Measurements from ENCODE around the gene CSGALNACT2.
A peak's percentile ranks its signal among the peaks of the same experiment; 100 is the strongest.

Gene CSGALNACT2

DNA sequence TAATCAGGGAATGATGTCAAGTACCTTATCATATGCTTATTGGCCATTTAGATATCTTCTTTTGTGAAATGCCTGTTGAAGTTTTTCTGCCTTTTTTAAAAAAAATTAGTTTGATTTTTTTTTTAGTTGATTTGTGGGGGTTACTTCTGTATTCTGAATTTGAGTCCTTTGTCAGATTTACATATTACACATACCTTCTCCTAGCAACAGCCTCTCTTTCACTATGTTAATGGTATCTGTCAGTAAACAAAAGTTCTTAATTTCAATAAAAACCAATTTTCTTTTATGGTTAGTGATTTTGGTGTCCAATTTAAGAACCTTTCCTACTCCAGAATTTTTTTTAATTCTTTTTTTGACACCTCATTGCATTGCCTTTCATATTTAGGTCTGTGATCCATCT lies 52.0 kb downstream of the CSGALNACT2 start:
- TF ChIP-seq CTCF (IDR thresholded peaks at IDR 0.05; ENCODE audit: low read depth, low read length, missing control alignments) = no peak
- peaks cover 8% of the 10 kb centered on the region for H3K36me3 ChIP-seq (replicated peaks)
- no peak overlapping the region for H3K4me3 ChIP-seq (ENCODE audit: low read depth, low read length)
- H3K27me3 ChIP-seq (replicated peaks) = no peaks in the 10 kb centered on the region
- no peak for DNase-seq
- in situ Hi-C loops (cut with HindIII; ENCODE audit: low pct_ligation_motif_present, low sequenced_read_pairs) = no loop called here
- no peak overlapping the region for H3K27ac ChIP-seq

DNA sequence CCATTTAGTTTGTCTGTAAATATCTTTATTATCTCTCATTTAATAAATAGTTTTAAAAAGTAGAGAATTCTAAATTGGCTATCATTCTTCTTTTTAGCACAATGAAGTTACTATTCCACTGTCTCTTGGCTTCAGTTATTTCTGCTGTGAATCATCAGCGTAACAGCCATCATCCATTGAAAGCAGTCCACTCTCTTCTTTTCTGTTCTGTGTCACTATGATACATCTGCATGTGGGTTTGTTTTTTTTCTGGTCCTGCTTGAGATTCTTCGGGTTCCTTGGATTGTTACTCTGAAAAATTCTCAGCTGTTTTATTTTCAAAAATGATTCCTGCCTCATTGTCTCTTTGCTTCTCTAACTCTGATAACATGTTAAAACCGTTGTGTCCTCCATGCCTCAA lies 52.5 kb downstream of the CSGALNACT2 start:
- in situ Hi-C loops (cut with HindIII; ENCODE audit: low pct_ligation_motif_present, low sequenced_read_pairs) = no loop called here
- Histone ChIP-seq H3K4me3 (ENCODE audit: low read depth, low read length) (no peak overlapping the region), H3K27me3 (replicated peaks) (no peaks in the 10 kb centered on the region), H3K27ac (no peak overlapping the region), H3K36me3 (replicated peaks) (peaks cover 8% of the 10 kb centered on the region)
- peak; percentile 32 for DNase-seq
- TF ChIP-seq CTCF (IDR thresholded peaks at IDR 0.05; ENCODE audit: low read depth, low read length, missing control alignments) = no peak

DNA sequence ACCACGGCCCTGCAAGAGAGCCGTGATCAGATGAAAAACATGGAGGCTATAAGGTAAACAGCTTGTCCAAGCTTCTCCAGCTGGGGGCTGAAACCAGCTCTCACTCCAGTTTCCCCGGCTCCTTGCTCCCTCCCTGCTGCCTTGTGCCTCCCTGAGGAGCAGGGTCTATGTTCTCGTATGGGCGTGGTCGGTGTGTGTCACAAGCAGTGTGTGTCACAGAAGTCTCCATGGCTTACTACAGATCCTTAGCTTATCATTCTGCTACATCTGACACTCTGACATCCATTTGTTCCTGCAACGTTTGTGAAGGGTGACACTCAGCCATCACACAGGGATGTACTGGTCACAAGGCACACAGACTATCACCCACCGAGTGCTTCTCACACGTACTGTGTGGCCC lies 54.6 kb downstream of the CSGALNACT2 start:
- Histone ChIP-seq H3K36me3 (replicated peaks) (peaks cover 2% of the 10 kb centered on the region), H3K27ac (no peak overlapping the region), H3K27me3 (replicated peaks) (no peaks in the 10 kb centered on the region), H3K4me3 (ENCODE audit: low read depth, low read length) (no peak overlapping the region)
- no peak for DNase-seq
- in situ Hi-C loops (cut with HindIII; ENCODE audit: low pct_ligation_motif_present, low sequenced_read_pairs) = no loop called here
- TF ChIP-seq CTCF (IDR thresholded peaks at IDR 0.05; ENCODE audit: low read depth, low read length, missing control alignments) = no peak

GRCh38 chr10:43193496-43194080 lies 55.3 kb downstream of the CSGALNACT2 start:
- H3K27me3 ChIP-seq (replicated peaks) = no peaks in the 10 kb centered on the region
- peaks cover 2% of the 10 kb centered on the region for H3K36me3 ChIP-seq (replicated peaks)
- H3K27ac ChIP-seq = no peak overlapping the region
- H3K4me3 ChIP-seq (ENCODE audit: low read depth, low read length) = no peak overlapping the region
- no peak for TF ChIP-seq CTCF (IDR thresholded peaks at IDR 0.05; ENCODE audit: low read depth, low read length, missing control alignments)
- in situ Hi-C loops (cut with HindIII; ENCODE audit: low pct_ligation_motif_present, low sequenced_read_pairs) = no loop called here
- no peak for DNase-seq

DNA sequence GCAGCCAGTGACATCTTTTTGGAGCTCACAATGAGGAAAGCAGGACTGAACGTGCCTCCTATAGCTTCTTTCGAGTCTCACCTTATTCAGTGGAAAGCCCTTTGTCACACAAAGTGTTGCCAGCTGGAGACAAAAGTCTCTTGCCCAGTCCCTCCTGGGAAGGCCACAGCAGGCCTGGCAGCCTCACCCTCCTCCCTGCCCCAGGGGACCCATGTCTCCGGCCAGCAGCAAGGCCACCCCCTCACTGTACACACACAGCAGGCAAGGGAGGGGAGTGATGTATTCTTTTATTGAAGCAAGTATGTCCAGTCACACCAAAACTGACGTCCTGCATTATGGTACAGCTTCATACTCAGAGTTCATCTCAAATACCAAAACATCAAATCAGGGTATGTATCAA lies 56.0 kb downstream of the CSGALNACT2 start:
- H3K27ac ChIP-seq = no peak overlapping the region

More for the DNA sequence above, 56.0 kb downstream of the CSGALNACT2 start:
- in situ Hi-C loops (cut with HindIII; ENCODE audit: low pct_ligation_motif_present, low sequenced_read_pairs) = no loop called here
- Histone ChIP-seq H3K27me3 (replicated peaks) (no peaks in the 10 kb centered on the region), H3K4me3 (ENCODE audit: low read depth, low read length) (no peak overlapping the region), H3K36me3 (replicated peaks) (peaks cover 2% of the 10 kb centered on the region)
- no peak for DNase-seq
- TF ChIP-seq CTCF (IDR thresholded peaks at IDR 0.05; ENCODE audit: low read depth, low read length, missing control alignments) = no peak
